ENCODE data around the gene ZNF600. TPM values are rescaled to one million over a fixed set of nuclear protein-coding genes. Genes with fewer than 3 reads are reported as not detected.
A peak's percentile ranks its signal among the peaks of the same experiment; 100 is the strongest.
"Not testable (repeated sequence)": the region's sequence is repeated elsewhere in the genome, so short reads cannot be mapped to it uniquely, and the experiment has no call there.

Gene ZNF600
- total RNA-seq, 2 donors from 2014 or later: 7.3 to 10.9 TPM

- intact Hi-C loops (cut with DNase I): no loop called here
- peak overlapping the region; percentile 52 to 81 (median 76) for H3K27ac ChIP-seq
- peak; percentile 5 to 19 (median 14) for DNase-seq
These were observed 520 bp downstream of the ZNF600 start for GRCh38 chr19:52786078-52786463.

GRCh38 chr19:52785506-52785905 lies 1.1 kb downstream of the ZNF600 start:
- TF ChIP-seq CTCF (IDR thresholded peaks at IDR 0.05) (no peak), POLR2A (IDR thresholded peaks at IDR 0.05) (no peak)
- WGBS, 2 donors: 84 to 88% methylated on average over 3 of the region's 3 CpGs
- H3K27ac ChIP-seq: no peak overlapping the region
- DNase-seq: no peak
- H3K36me3 ChIP-seq (replicated peaks in 1 of 2; ENCODE audit: insufficient read depth in 1 of 2, low read depth in 2 of 2): no peaks in the 10 kb centered on the region
- ATAC-seq: no peak
- intact Hi-C loops (cut with DNase I): no loop called here
- H3K4me1 ChIP-seq: peaks cover 15% of the 10 kb centered on the region
- H3K4me3 ChIP-seq: peak overlapping the region in 1 of 2 donors; percentile 62
- H3K9me3 ChIP-seq: no peaks in the 10 kb centered on the region
- no peaks in the 10 kb centered on the region for H3K27me3 ChIP-seq

More at GRCh38 chr19:52786078-52786463, 520 bp downstream of the ZNF600 start:
- TF ChIP-seq CTCF (IDR thresholded peaks at IDR 0.05) (no peak), POLR2A (IDR thresholded peaks at IDR 0.05) (no peak)
- Histone ChIP-seq H3K9me3 (no peaks in the 10 kb centered on the region), H3K27me3 (no peaks in the 10 kb centered on the region), H3K36me3 (replicated peaks in 1 of 2; ENCODE audit: insufficient read depth in 1 of 2, low read depth in 2 of 2) (no peaks in the 10 kb centered on the region), H3K4me3 (peak overlapping the region; percentile 62 to 95), H3K4me1 (peaks cover 15% of the 10 kb centered on the region)
- WGBS, 2 donors: 0 to 2% methylated on average over 11 to 23 of the region's 23 CpGs
- peak; percentile 12 for ATAC-seq

GRCh38 chr19:52782864-52783263 lies 3.7 kb downstream of the ZNF600 start:
- H3K9me3 ChIP-seq; ATAC-seq; H3K27ac ChIP-seq; intact Hi-C loops (cut with DNase I); H3K27me3 ChIP-seq; DNase-seq; H3K36me3 ChIP-seq (replicated peaks in 1 of 2; ENCODE audit: insufficient read depth in 1 of 2, low read depth in 2 of 2); H3K4me3 ChIP-seq: not testable (repeated sequence)
- peaks cover 15% of the 10 kb centered on the region for H3K4me1 ChIP-seq
- WGBS, 2 donors: 100% methylated on average over 1 of the region's 2 CpGs

DNA sequence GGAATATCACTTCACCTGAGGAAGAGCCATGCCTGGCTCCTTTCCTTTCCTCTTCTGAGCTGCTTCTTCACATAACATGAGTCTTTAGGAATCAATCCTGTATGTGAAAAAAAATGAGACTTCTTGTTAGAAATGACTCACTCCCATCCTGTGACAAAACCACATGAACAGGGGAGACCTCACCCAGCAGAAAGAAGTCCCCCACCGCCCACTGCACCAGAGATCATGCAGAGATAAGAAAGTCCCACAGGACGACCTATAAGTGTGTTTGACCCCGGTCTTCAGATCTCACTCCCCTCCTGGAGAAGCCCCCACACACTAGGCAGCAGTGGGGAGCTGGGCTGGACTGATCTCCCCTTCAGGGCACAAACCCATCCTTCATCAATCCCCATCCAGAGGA lies 7.8 kb downstream of the ZNF600 start:
- Histone ChIP-seq H3K27me3 (no peaks in the 10 kb centered on the region), H3K36me3 (replicated peaks in 1 of 2; ENCODE audit: insufficient read depth in 1 of 2, low read depth in 2 of 2) (no peaks in the 10 kb centered on the region), H3K4me3 (no peak overlapping the region), H3K4me1 (no peaks in the 10 kb centered on the region), H3K27ac (no peak overlapping the region), H3K9me3 (no peaks in the 10 kb centered on the region)
- DNase-seq (no peak), ATAC-seq (no peak)
- intact Hi-C loops (cut with DNase I): no loop called here
- TF ChIP-seq POLR2A (IDR thresholded peaks at IDR 0.05) (no peak), CTCF (IDR thresholded peaks at IDR 0.05) (no peak)
- 71 to 77% methylated on average over 3 of the region's 3 CpGs for WGBS, 2 donors

DNA sequence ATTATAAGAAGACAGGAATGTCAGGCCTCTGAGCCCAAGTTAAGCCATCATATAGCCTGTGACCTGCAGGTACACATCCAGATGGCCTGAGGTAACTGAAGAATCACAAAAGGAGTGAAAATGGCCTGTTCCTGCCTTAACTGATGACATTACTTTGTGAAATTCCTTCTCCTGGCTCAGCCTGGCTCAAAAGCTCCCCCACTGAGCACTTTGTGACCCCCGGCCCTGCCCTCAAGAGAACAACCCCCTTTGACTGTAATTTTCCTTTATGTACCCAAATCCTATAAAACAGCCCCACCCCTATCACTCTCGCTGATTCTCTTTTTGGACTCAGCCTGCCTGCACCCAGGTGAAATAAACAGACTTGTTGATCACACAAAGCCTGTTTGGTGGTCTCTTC lies 30.1 kb downstream of the ZNF600 start:
- ATAC-seq; H3K36me3 ChIP-seq (replicated peaks in 1 of 2; ENCODE audit: insufficient read depth in 1 of 2, low read depth in 2 of 2); H3K4me1 ChIP-seq; H3K27me3 ChIP-seq; H3K9me3 ChIP-seq; H3K4me3 ChIP-seq; H3K27ac ChIP-seq; DNase-seq; intact Hi-C loops (cut with DNase I): not testable (repeated sequence)
- WGBS, 2 donors: 82 to 89% methylated on average over 2 of the region's 2 CpGs

DNA sequence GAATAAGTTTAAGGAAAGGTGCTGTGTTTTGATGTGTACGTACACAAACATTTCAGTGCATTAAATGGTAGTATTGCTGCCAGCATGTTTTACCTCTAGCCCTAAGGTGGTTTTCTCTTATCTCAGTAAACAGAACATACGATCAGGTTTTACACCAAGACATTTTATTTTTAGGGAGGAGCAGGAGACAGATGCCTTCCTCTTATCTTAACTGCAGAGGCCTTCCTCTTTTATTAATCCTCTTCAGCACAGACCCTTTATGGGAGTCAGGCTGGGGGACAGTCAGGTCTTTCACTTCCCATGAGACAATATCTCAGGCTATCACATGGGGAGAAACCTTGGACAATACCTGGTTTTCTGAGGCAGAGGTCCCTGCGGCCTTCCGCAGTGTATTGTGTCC lies 36.8 kb downstream of the ZNF600 start:
- no peak overlapping the region for H3K4me3 ChIP-seq
- ATAC-seq: no peak
- TF ChIP-seq POLR2A (IDR thresholded peaks at IDR 0.05) (no peak), CTCF (IDR thresholded peaks at IDR 0.05) (no peak)
- H3K9me3 ChIP-seq: no peaks in the 10 kb centered on the region
- no peak for DNase-seq
- H3K36me3 ChIP-seq (replicated peaks in 1 of 2; ENCODE audit: insufficient read depth in 1 of 2, low read depth in 2 of 2): no peaks in the 10 kb centered on the region
- intact Hi-C loops (cut with DNase I): no loop called here
- no peaks in the 10 kb centered on the region for H3K27me3 ChIP-seq
- H3K4me1 ChIP-seq: no peaks in the 10 kb centered on the region
- 40 to 66% methylated on average over 4 of the region's 4 CpGs for whole genome bisulfite sequencing, 2 donors
- H3K27ac ChIP-seq: no peak overlapping the region

Measured in body of pancreas (tissue), 4 donors.